Measurements from ENCODE around the gene TRMT44.

DNA sequence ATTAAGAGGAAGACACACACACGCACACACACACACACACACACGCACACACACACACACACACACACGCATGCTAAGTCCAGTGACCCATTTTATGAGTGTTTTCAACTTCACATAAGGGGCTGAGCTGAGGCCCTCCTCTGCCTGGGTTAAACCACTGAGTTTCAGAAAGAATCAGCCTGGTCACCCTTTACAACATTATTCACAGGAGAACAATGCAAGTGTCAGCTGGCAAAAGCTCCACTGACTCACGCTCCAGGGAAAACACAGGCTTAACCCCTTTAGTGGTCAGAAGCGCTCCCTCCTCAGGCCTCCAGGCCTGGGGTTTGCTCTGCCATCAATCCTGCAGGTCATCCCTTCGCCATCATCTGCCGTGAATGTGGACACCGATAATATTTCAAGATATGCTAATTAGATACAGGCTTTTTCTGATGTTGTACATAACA, 47.0 kb upstream of the TRMT44 start:
- TF ChIP-seq EP300 (IDR thresholded peaks at IDR 0.05) = no peak
- TF ChIP-seq POLR2A (IDR thresholded peaks at IDR 0.05) = no peak
- no peak for TF ChIP-seq CTCF (IDR thresholded peaks at IDR 0.05)
- peak in 1 of 3 donors; percentile 65 for TF ChIP-seq POLR2AphosphoS5 (IDR thresholded peaks at IDR 0.05)

Measured in stomach (tissue), 4 donors.